Measurements from ENCODE around the gene SPTBN1.

SPTBN1 gene

GRCh38 chr2:54609647-54610046 is 153.5 kb downstream of the SPTBN1 start:
- DNase-seq (ENCODE audit: low read depth) = no peak
- TF ChIP-seq, protein P1, sequence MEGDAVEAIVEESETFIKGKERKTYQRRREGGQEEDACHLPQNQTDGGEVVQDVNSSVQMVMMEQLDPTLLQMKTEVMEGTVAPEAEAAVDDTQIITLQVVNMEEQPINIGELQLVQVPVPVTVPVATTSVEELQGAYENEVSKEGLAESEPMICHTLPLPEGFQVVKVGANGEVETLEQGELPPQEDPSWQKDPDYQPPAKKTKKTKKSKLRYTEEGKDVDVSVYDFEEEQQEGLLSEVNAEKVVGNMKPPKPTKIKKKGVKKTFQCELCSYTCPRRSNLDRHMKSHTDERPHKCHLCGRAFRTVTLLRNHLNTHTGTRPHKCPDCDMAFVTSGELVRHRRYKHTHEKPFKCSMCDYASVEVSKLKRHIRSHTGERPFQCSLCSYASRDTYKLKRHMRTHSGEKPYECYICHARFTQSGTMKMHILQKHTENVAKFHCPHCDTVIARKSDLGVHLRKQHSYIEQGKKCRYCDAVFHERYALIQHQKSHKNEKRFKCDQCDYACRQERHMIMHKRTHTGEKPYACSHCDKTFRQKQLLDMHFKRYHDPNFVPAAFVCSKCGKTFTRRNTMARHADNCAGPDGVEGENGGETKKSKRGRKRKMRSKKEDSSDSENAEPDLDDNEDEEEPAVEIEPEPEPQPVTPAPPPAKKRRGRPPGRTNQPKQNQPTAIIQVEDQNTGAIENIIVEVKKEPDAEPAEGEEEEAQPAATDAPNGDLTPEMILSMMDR (IDR thresholded peaks at IDR 0.05; ENCODE audit: control insufficient read depth, insufficient read depth, low read depth, low read length, missing control alignments) = no peak
- H3K4me3 ChIP-seq (ENCODE audit: control insufficient read depth, low read depth, low read length) = no peak overlapping the region

DNA sequence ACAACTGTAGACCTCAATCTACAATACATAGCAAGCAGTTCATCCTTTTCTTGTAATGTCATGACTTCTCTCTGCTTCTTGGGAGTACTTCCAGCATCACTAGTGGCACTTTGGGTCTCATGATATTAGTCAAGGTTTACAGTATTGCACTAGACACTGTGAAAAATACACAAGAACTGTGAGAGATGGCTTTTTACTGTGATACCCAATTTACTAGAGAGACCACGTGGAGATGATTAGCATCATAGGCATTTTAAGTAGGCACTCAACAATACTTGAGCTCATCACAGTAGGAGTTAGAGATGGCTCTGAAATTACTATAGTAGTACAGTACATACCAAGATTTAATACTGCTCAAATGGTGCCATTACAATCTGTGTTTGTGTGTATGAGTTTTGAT is 154.6 kb downstream of the SPTBN1 start:
- TF ChIP-seq, protein P1 (IDR thresholded peaks at IDR 0.05; ENCODE audit: control insufficient read depth, insufficient read depth, low read depth, low read length, missing control alignments) = no peak
- no peak for DNase-seq (ENCODE audit: low read depth)
- no peak overlapping the region for H3K4me3 ChIP-seq (ENCODE audit: control insufficient read depth, low read depth, low read length)

- no peak overlapping the region for H3K4me3 ChIP-seq (ENCODE audit: control insufficient read depth, low read depth, low read length)
- no peak for DNase-seq (ENCODE audit: low read depth)
- TF ChIP-seq, protein P1 (IDR thresholded peaks at IDR 0.05; ENCODE audit: control insufficient read depth, insufficient read depth, low read depth, low read length, missing control alignments) = no peak
These were observed 155.9 kb downstream of the SPTBN1 start for GRCh38 chr2:54611830-54612545.

- DNase-seq (ENCODE audit: low read depth) = no peak
- H3K4me3 ChIP-seq (ENCODE audit: control insufficient read depth, low read depth, low read length) = no peak overlapping the region
- TF ChIP-seq, protein P1 (IDR thresholded peaks at IDR 0.05; ENCODE audit: control insufficient read depth, insufficient read depth, low read depth, low read length, missing control alignments) = no peak
These were observed 157.3 kb downstream of the SPTBN1 start for GRCh38 chr2:54613386-54613785.

DNA sequence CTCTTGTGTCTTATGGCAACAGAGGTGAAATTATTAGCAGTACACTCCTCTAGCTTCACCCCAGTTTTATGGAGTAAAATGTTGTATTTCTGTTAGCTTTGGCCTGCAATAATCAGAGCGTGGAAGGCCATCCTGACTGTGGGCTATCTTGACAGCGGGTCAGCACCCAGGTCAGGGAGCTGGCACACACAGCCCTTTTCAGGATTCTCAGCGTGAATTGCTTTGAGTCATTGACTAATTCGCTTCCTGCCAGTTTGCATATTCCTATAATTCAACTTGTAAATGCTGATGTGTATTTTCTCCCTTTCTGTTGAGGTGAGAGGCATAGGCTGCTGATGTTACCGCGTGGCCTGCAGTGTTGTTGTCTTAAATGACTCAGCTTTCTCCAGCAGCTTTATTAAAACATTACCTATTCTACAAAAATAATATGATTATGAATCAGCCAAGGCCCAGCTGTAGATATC is 157.7 kb downstream of the SPTBN1 start:
- H3K4me3 ChIP-seq (ENCODE audit: control insufficient read depth, low read depth, low read length) = no peak overlapping the region
- DNase-seq (ENCODE audit: low read depth) = no peak
- TF ChIP-seq, protein P1 (IDR thresholded peaks at IDR 0.05; ENCODE audit: control insufficient read depth, insufficient read depth, low read depth, low read length, missing control alignments) = no peak

DNA sequence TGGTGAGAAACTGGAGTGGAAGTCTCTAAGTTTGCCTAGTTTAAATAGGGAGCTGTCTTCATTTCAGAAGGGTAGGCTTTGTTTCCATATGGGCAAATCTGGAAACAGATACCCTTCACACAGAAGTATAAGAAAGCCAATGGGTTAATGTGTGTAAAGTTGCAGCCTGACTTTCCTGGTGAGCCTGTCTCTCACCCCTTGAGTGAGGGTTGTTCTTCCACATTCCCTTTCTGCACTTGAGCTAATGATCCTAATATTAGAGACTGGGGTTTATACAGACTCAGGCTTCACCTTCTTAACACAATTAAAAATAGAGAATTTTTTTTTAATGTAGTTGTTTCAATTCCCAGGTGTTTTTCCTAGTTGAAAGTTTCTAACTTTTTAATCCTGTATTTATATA is 158.7 kb downstream of the SPTBN1 start:
- DNase-seq (ENCODE audit: low read depth) = no peak
- TF ChIP-seq, protein P1 (IDR thresholded peaks at IDR 0.05; ENCODE audit: control insufficient read depth, insufficient read depth, low read depth, low read length, missing control alignments) = no peak
- no peak overlapping the region for H3K4me3 ChIP-seq (ENCODE audit: control insufficient read depth, low read depth, low read length)
